ENCODE measurements around the gene SLC13A5. TPM values are rescaled to one million over a fixed set of nuclear protein-coding genes. Genes with fewer than 3 reads are reported as not detected.

Gene SLC13A5
- total and polyA plus RNA-seq, 10 of the 15 experiments (the other 5 are each of a cell fraction or from before 2014, with no cell fraction given): 0.23 TPM; not detected in 9

DNA sequence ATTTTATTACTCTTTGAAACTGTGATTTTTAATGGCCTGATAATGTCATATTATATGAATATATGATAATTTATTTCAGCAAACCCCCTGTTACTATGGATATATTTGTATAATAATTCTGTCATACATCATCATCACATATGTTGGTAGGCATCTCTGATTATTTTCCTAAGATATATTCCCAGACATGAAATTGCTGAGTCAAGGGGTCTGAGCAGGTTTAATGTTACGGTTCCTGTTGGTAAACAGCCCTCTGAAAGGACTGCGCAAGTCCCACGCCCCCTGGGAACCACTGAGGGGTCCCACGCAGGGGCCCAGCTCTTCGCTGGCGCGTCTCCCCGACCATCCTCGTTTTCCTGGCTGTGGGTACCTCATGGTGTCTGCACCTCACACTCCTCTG lies 24.2 kb downstream of the SLC13A5 start:
- TF ChIP-seq TAF1 (IDR thresholded peaks at IDR 0.05; ENCODE audit: borderline replicate concordance, low read depth, low read length) (no peak), BACH1 (IDR thresholded peaks at IDR 0.05; ENCODE audit: borderline replicate concordance) (no peak), CREB1 (IDR thresholded peaks at IDR 0.05; ENCODE audit: low read depth) (no peak), ZNF384 (IDR thresholded peaks at IDR 0.05; ENCODE audit: borderline replicate concordance, low read depth, low read length) (no peak), YBX1 (IDR thresholded peaks at IDR 0.05) (no peak), CHD1 (IDR thresholded peaks at IDR 0.05; ENCODE audit: low read depth, low read length) (no peak), SUZ12 (IDR thresholded peaks at IDR 0.05; ENCODE audit: unreplicated experiment) (no peak), TCF7 (IDR thresholded peaks at IDR 0.05; ENCODE audit: borderline replicate concordance) (no peak), HCFC1 (IDR thresholded peaks at IDR 0.05; ENCODE audit: low read length) (no peak)
- TF ChIP-seq, protein P1, sequence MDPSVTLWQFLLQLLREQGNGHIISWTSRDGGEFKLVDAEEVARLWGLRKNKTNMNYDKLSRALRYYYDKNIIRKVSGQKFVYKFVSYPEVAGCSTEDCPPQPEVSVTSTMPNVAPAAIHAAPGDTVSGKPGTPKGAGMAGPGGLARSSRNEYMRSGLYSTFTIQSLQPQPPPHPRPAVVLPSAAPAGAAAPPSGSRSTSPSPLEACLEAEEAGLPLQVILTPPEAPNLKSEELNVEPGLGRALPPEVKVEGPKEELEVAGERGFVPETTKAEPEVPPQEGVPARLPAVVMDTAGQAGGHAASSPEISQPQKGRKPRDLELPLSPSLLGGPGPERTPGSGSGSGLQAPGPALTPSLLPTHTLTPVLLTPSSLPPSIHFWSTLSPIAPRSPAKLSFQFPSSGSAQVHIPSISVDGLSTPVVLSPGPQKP (IDR thresholded peaks at IDR 0.05; ENCODE audit: low read depth, low read length): no peak
- TF ChIP-seq, protein P2, sequence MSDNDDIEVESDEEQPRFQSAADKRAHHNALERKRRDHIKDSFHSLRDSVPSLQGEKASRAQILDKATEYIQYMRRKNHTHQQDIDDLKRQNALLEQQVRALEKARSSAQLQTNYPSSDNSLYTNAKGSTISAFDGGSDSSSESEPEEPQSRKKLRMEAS (IDR thresholded peaks at IDR 0.05; ENCODE audit: low read depth, low read length): no peak
- TF ChIP-seq, protein P3, sequence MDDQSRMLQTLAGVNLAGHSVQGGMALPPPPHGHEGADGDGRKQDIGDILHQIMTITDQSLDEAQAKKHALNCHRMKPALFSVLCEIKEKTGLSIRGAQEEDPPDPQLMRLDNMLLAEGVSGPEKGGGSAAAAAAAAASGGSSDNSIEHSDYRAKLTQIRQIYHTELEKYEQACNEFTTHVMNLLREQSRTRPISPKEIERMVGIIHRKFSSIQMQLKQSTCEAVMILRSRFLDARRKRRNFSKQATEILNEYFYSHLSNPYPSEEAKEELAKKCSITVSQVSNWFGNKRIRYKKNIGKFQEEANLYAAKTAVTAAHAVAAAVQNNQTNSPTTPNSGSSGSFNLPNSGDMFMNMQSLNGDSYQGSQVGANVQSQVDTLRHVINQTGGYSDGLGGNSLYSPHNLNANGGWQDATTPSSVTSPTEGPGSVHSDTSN (IDR thresholded peaks at IDR 0.05; ENCODE audit: insufficient replicate concordance, low read depth, low read length): no peak
- TF ChIP-seq, protein P4, sequence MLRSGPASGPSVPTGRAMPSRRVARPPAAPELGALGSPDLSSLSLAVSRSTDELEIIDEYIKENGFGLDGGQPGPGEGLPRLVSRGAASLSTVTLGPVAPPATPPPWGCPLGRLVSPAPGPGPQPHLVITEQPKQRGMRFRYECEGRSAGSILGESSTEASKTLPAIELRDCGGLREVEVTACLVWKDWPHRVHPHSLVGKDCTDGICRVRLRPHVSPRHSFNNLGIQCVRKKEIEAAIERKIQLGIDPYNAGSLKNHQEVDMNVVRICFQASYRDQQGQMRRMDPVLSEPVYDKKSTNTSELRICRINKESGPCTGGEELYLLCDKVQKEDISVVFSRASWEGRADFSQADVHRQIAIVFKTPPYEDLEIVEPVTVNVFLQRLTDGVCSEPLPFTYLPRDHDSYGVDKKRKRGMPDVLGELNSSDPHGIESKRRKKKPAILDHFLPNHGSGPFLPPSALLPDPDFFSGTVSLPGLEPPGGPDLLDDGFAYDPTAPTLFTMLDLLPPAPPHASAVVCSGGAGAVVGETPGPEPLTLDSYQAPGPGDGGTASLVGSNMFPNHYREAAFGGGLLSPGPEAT (IDR thresholded peaks at IDR 0.05; ENCODE audit: low read depth): no peak
- WGBS (ENCODE audit: insufficient coverage, insufficient replicate concordance, low lambda C conversion rate, missing lambda C conversion rate): 51% methylated on average over 9 of the region's 9 CpGs
- ATAC-seq (no peak), FAIRE-seq (no peak), DNase-seq (ENCODE audit: low read depth, low spot score) (no peak)
- POLR2A ChIA-PET: no interaction called here
- no peaks in the 10 kb centered on the region for H3K9me3 ChIP-seq (replicated peaks; ENCODE audit: control insufficient read depth, insufficient read depth, low read length)
- H3K4me3 ChIP-seq: no peak overlapping the region
- H3K36me3 ChIP-seq (ENCODE audit: control insufficient read depth in 2 of 2, insufficient read depth in 2 of 2, low read length in 1 of 2): no peaks in the 10 kb centered on the region
- no peaks in the 10 kb centered on the region for H4K20me1 ChIP-seq (ENCODE audit: control insufficient read depth, insufficient read depth)
- CTCF ChIA-PET: no interaction called here
- SMC1A ChIA-PET (ENCODE audit: uncharacterized antibody, unreplicated experiment): interaction anchor here (0.7 kb wide), 1 partner anchor 27 kb away, joined by 3 read pairs; no protein-coding TSS in a partner anchor
- H3K79me2 ChIP-seq (ENCODE audit: control insufficient read depth, insufficient read depth, low read length): no peaks in the 10 kb centered on the region
- RAD21 ChIA-PET (ENCODE audit: unreplicated experiment): no interaction called here
- intact Hi-C loops (cut with micrococcal nuclease; ENCODE audit: unreplicated experiment) (no loop called here), in situ Hi-C loops (cut with MboI) (no loop called here)
- H3K27me3 ChIP-seq (replicated peaks in 1 of 2; ENCODE audit: control insufficient read depth in 2 of 2, insufficient read depth in 2 of 2, low read length in 1 of 2): no peaks in the 10 kb centered on the region
- no peak overlapping the region for H3K4me2 ChIP-seq (ENCODE audit: control insufficient read depth, insufficient read depth)
- no peak overlapping the region for H3K27ac ChIP-seq (ENCODE audit: control insufficient read depth, insufficient read depth)
- no peak overlapping the region for H2AFZ ChIP-seq (ENCODE audit: control insufficient read depth, low read depth, low read length)
- no TSS peak for BruUV-seq (replicated peaks)
- no peak overlapping the region for H3K9ac ChIP-seq (ENCODE audit: control insufficient read depth, insufficient read depth, low read length)
- H3K4me1 ChIP-seq (ENCODE audit: control insufficient read depth, insufficient read depth, low read length): peaks cover 4% of the 10 kb centered on the region
